GM21423 (cell line): ENCODE results near the gene RBM23.

Experiments
- ATAC-seq: cut with Tn5 transposase; IDR thresholded peaks from one replicate; pipeline ENCODE4 v1.9.1; 2021; ENCODE audit warnings: mild to moderate bottlenecking, moderate library complexity; ENCODE audit not compliant: unreplicated experiment

The RBM23 gene

GRCh38 chr14:22845821-22846625 is 72.9 kb downstream of the RBM23 start:
- ATAC-seq = no peak

DNA sequence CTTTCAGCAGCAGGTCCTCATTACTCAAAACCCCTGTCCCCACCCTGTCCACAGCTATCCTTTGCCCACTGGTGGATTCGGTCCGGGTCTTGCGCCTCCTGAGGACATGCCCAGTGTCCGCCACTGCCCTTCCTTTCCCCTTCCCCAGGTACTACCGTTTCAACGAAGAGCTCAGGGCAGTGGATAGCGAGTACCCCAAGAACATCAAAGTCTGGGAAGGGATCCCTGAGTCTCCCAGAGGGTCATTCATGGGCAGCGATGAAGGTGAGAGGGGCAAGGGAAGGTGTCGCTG is 73.9 kb downstream of the RBM23 start:
- no peak for ATAC-seq

DNA sequence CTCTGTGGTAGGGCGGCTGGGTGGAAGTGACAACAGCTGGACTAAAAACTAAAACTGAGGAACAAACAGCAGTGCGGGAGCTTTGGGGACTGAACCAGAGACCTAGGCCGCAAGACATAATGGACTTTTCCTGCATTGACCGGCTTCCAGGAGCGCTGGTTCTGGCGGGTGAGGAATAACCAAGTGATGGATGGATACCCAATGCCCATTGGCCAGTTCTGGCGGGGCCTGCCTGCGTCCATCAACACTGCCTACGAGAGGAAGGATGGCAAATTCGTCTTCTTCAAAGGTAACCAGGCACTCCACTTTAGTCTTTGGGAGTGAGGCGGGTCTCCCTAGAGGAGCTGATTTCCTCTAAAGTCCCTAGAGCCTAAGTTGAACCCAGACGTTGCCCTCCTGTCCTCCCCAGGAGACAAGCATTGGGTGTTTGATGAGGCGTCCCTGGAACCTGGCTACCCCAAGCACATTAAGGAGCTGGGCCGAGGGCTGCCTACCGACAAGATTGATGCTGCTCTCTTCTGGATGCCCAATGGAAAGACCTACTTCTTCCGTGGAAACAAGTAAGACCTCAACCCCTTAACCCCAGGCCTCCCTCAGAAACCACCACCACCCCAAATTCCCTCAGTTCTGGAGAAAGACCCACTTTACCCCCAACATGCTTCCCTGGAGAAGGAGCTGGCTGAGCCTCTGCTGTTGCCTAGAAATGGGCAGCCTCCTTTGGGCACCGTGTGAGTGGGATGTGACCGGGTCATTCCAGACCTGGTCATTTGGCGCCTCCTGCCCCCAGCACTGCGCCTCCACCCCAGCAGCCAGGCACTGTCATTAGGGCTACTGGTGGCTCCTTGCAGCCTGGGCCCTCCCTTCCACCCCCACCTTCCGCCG is 74.5 kb downstream of the RBM23 start:
- ATAC-seq = no peak
